A549 (cell line): ENCODE measurements around the gene ATP5IF1. TPM values are rescaled to one million over a fixed set of nuclear protein-coding genes. Genes with fewer than 3 reads are reported as not detected.

Experiments used
- ATAC-seq, 2 experiments: fragments of 200-7000 bp in 1 of 2; fragments of >200 bp in 1 of 2; cut with Nextera tagmentation in 1 of 2; cut with Tn5 transposase in 1 of 2; 3 replicates each; pipeline versions ENCODE4 v1.8.0 to v1.9.1; 2018 to 2020; ENCODE audit warnings: mild to moderate bottlenecking in 1 of 2, moderate library complexity in 1 of 2
- CTCF ChIA-PET: fragments of 300-600 bp; sonication (Branson Sonifier 250); formaldehyde crosslinking; extraction: SDS; loops from one replicate; lab custom pipeline; 2021; ENCODE audit warnings: antibody characterized with exemption, inconsistent platforms; lab: Yijun Ruan, JAX
- POLR2A ChIA-PET: fragments of 350-600 bp; formaldehyde crosslinking; extraction: SDS; loops from one replicate; lab custom pipeline; 2021; ENCODE audit warnings: antibody characterized with exemption, inconsistent platforms; lab: Yijun Ruan, JAX
- DNase-seq, 2 experiments: peaks; one replicate each; pipeline versions ENCODE4 v3.0.0 to v3.0.0-alpha.2; 2011 to 2016; ENCODE audit warnings: low read depth in 1 of 2, low spot score in 1 of 2
- FAIRE-seq: peaks from 2 replicates; lab custom pipeline; 2011; peaks lifted over from hg19 to GRCh38; lab: Jason Lieb, UNC
- H3K27ac ChIP-seq, 2 experiments: fragments of >200 bp; sonication (Bioruptor Twin); formaldehyde crosslinking; 3 replicates each; pipeline ENCODE4 v1.5.1; 2016 to 2017
- H3K4me1 ChIP-seq: fragments of >200 bp; sonication (Bioruptor Twin); formaldehyde crosslinking; 3 replicates; pipeline ENCODE4 v1.6.1; 2016
- H3K4me2 ChIP-seq: fragments of >200 bp; sonication (Bioruptor Twin); formaldehyde crosslinking; 3 replicates; pipeline ENCODE4 v1.6.1; 2016
- H3K4me3 ChIP-seq: fragments of >200 bp; sonication (Bioruptor Twin); formaldehyde crosslinking; 3 replicates; pipeline ENCODE4 v1.5.1; 2016
- H3K9me3 ChIP-seq: fragments of >200 bp; sonication (Bioruptor Twin); formaldehyde crosslinking; 3 replicates; pipeline ENCODE4 v1.6.1; 2016
- CHD2 ChIP-seq: fragments of 150-350 bp; IDR thresholded peaks from 2 replicates; pipeline ENCODE4 v1.6.1; 2014; ENCODE audit warnings: low read length; ENCODE audit not compliant: partially characterized antibody
- E2F6 ChIP-seq: IDR thresholded peaks from 2 replicates; pipeline ENCODE4 v1.6.1; 2012; ENCODE audit warnings: low read depth, borderline replicate concordance
- EHF ChIP-seq: fragments of 250-450 bp; sonication (Bioruptor Pico); IDR thresholded peaks from 2 replicates; pipeline ENCODE4 v1.5.0; 2020; ENCODE audit warnings: mild to moderate bottlenecking
- EP300 ChIP-seq, 2 experiments: fragments of >200 bp; sonication (Bioruptor Twin); formaldehyde crosslinking; IDR thresholded peaks; 2 replicates in 1 of 2; 3 replicates in 1 of 2; pipeline ENCODE4 v1.6.1; 2016 to 2017
- FOSL2 ChIP-seq, 2 experiments: fragments of 450-650 bp in 1 of 2; fragments of >200 bp in 1 of 2; sonication (Bioruptor Twin) in 1 of 2; formaldehyde crosslinking; IDR thresholded peaks; 2 replicates each; pipeline versions ENCODE4 v1.5.0 to v1.6.1; 2016 to 2020; ENCODE audit warnings: mild to moderate bottlenecking in 1 of 2, moderate library complexity in 1 of 2
- HDAC2 ChIP-seq: fragments of 200-600 bp; sonication (generic); IDR thresholded peaks from 2 replicates; pipeline ENCODE4 v1.6.1; 2016
- HES2 ChIP-seq: fragments of >200 bp; sonication (Bioruptor Twin); formaldehyde crosslinking; IDR thresholded peaks from 2 replicates; pipeline ENCODE4 v1.6.1; 2016
- HMGXB4 ChIP-seq: fragments of 250-450 bp; sonication (Bioruptor Pico); IDR thresholded peaks from 2 replicates; pipeline ENCODE4 v1.5.0; 2021; ENCODE audit warnings: mild to moderate bottlenecking, moderate library complexity, borderline replicate concordance
- HOXB5 ChIP-seq: fragments of 250-450 bp; sonication (Bioruptor Pico); IDR thresholded peaks from 2 replicates; pipeline ENCODE4 v1.5.0; 2020; ENCODE audit warnings: mild to moderate bottlenecking, moderate library complexity
- JUN ChIP-seq, 2 experiments: fragments of >200 bp; sonication (Bioruptor Twin); formaldehyde crosslinking; IDR thresholded peaks; 2 replicates in 1 of 2; 3 replicates in 1 of 2; pipeline ENCODE4 v1.6.1; 2016 to 2017
- KDM5A ChIP-seq: fragments of 200-600 bp; sonication (generic); IDR thresholded peaks from 2 replicates; pipeline ENCODE4 v1.6.1; 2016; ENCODE audit warnings: antibody characterized with exemption, mild to moderate bottlenecking
- MAFK ChIP-seq: fragments of 450-650 bp; IDR thresholded peaks from 2 replicates; pipeline ENCODE4 v1.6.1; 2014; ENCODE audit not compliant: partially characterized antibody
- PHF8 ChIP-seq: fragments of 200-600 bp; sonication (generic); IDR thresholded peaks from 2 replicates; pipeline ENCODE4 v1.6.1; 2016; ENCODE audit warnings: low read depth, mild to moderate bottlenecking, antibody characterized with exemption, moderate library complexity, borderline replicate concordance
- POLR2AphosphoS2 ChIP-seq: conservative IDR thresholded peaks from 2 replicates; pipeline ENCODE4 v1.6.1; 2012; ENCODE audit warnings: low read length, improper control_type of control experiment, inconsistent platforms
- RCOR1 ChIP-seq: fragments of 150-350 bp; IDR thresholded peaks from 2 replicates; pipeline ENCODE4 v1.6.1; 2014; ENCODE audit warnings: antibody characterized with exemption, low read length, low read depth
- REST ChIP-seq: fragments of 200-600 bp; sonication (generic); IDR thresholded peaks from 2 replicates; pipeline ENCODE4 v1.6.1; 2016; ENCODE audit warnings: antibody characterized with exemption, mild to moderate bottlenecking, moderate library complexity
- RFX5 ChIP-seq: fragments of 450-650 bp; IDR thresholded peaks from 2 replicates; pipeline ENCODE4 v1.7.1; 2014; ENCODE audit warnings: antibody characterized with exemption, mild to moderate bottlenecking, moderate library complexity
- ZFP36 ChIP-seq: fragments of 450-650 bp; IDR thresholded peaks from 2 replicates; pipeline ENCODE4 v1.6.1; 2014; ENCODE audit warnings: borderline replicate concordance; ENCODE audit not compliant: partially characterized antibody
- ZSCAN20 ChIP-seq: fragments of 250-450 bp; sonication (Bioruptor Pico); IDR thresholded peaks from 2 replicates; pipeline ENCODE4 v1.8.0; 2022; ENCODE audit warnings: mild to moderate bottlenecking, moderate library complexity
- WGBS: methylation state at CpG from one replicate; pipeline ENCODE4 v1.1.6; 2017; ENCODE audit errors: missing lambda C conversion rate; 5-methylcytosine and 5-hydroxymethylcytosine counted together
- polyA plus RNA-seq, 4 experiments: library from polyadenylated mRNA; depleted of rRNA in 3 of 4; stranded (reverse); fragments of >200 nt; fragmentation: RNase III in 1 of 4; extraction: RNeasy Plus Mini Kit Qiagen cat#74134 plus additional on column Dnase treatment in 1 of 4; gene quantifications; 2 replicates in 3 of 4; 3 replicates in 1 of 4; pipeline ENCODE4 v1.2.3, GENCODE V29; 2011 to 2017

Gene ATP5IF1
- polyA plus RNA-seq, 2 of the 4 experiments (the other 2 are of a cell fraction), result 178 to 234 TPM

GRCh38 chr1:28197682-28198415 lies 38.1 kb upstream of the ATP5IF1 start:
- no peak for DNase-seq
- no peak; a peak in 1 of 6 replicates for ATAC-seq
- ChIA-PET POLR2A (no interaction called here), CTCF (interaction anchor here (2.1 to 5.1 kb wide), 2 partner anchors 11 to 106 kb away, joined by 10 to 19 read pairs; no protein-coding TSS in a partner anchor)
- Histone ChIP-seq H3K4me1 (peaks cover 8% of the 10 kb centered on the region; the same call in 2 of the 3 replicates), H3K4me3 (no peak overlapping the region), H3K27ac (no peak overlapping the region), H3K9me3 (no peaks in the 10 kb centered on the region), H3K4me2 (no peak overlapping the region)
- 94% methylated on average over 11 of the region's 12 CpGs for WGBS
- no peak for FAIRE-seq
- TF ChIP-seq FOSL2 (IDR thresholded peaks at IDR 0.05) (no peak), FOSL2 (CRISPR knock-in tag; IDR thresholded peaks at IDR 0.05) (no peak), KDM5A (no peak), HES2 (no peak), EHF (CRISPR knock-in tag) (no peak)
- TF ChIP-seq, all 56 proteins: peak for 0

GRCh38 chr1:28199328-28200233 lies 36.3 kb upstream of the ATP5IF1 start:
- H3K4me1 ChIP-seq, result no peaks in the 10 kb centered on the region
- H3K4me2 ChIP-seq, result no peak overlapping the region
- H3K4me3 ChIP-seq, result no peak overlapping the region
- DNase-seq, result no peak
- ATAC-seq, result no peak
- WGBS, result 94% methylated on average over 8 of the region's 8 CpGs
- H3K27ac ChIP-seq, result no peak overlapping the region
- CTCF ChIA-PET, result interaction anchor here (0.7 kb wide), 1 partner anchor 9 kb away, joined by 4 read pairs; no protein-coding TSS in a partner anchor
- POLR2A ChIA-PET, result no interaction called here
- no peak for FAIRE-seq
- TF ChIP-seq PHF8, result no peak
- H3K9me3 ChIP-seq, result no peaks in the 10 kb centered on the region

- Histone ChIP-seq H3K4me1 (no peaks in the 10 kb centered on the region), H3K4me3 (no peak overlapping the region), H3K9me3 (no peaks in the 10 kb centered on the region), H3K4me2 (no peak overlapping the region), H3K27ac (no peak overlapping the region)
- no peak for TF ChIP-seq JUN (IDR thresholded peaks at IDR 0.05)
- no peak for TF ChIP-seq ZSCAN20 (CRISPR knock-in tag)
- no peak for TF ChIP-seq EHF (CRISPR knock-in tag)
- no peak for TF ChIP-seq E2F6
- no peak for TF ChIP-seq REST
- no peak for TF ChIP-seq HMGXB4 (CRISPR knock-in tag)
- TF ChIP-seq ZFP36, result no peak
- no peak for TF ChIP-seq POLR2AphosphoS2
- TF ChIP-seq RCOR1, result no peak
- TF ChIP-seq RFX5, result no peak
- TF ChIP-seq EP300 (IDR thresholded peaks at IDR 0.05), result no peak
- TF ChIP-seq HOXB5 (CRISPR knock-in tag), result no peak
- no peak for TF ChIP-seq PHF8
- no peak for TF ChIP-seq CHD2
- TF ChIP-seq HDAC2, result no peak
- TF ChIP-seq MAFK, result no peak
- no peak for ATAC-seq
- ChIA-PET POLR2A (no interaction called here), CTCF (interaction anchor here (0.7 kb wide), 1 partner anchor 8 kb away, joined by 4 read pairs; no protein-coding TSS in a partner anchor)
- WGBS, result 94% methylated on average over 6 of the region's 6 CpGs
- DNase-seq, result no peak
- no peak for FAIRE-seq
Measured at GRCh38 chr1:28200234-28200873, 35.6 kb upstream of the ATP5IF1 start.
